GM21515 (cell line): ENCODE measurements around the gene ISG20.
"Not testable (repeated sequence)": the region's sequence is repeated elsewhere in the genome, so short reads cannot be mapped to it uniquely, and the experiment has no call there.

Experiments used
- ATAC-seq: cut with Tn5 transposase; IDR thresholded peaks from one replicate; pipeline ENCODE4 v1.9.1; 2021; ENCODE audit not compliant: unreplicated experiment

ISG20 gene

GRCh38 chr15:88618686-88619085 lies 20.1 kb upstream of the ISG20 start:
- no peak for ATAC-seq

GRCh38 chr15:88619796-88620195 lies 19.0 kb upstream of the ISG20 start:
- ATAC-seq = no peak

- peak; percentile 92 for ATAC-seq
Observed at GRCh38 chr15:88620995-88621772, 17.6 kb upstream of the ISG20 start, which contains the start of gene AEN. Gene AEN, plus strand, starts transcription at chr15:88621340. Its CDS starts 4,870 bp downstream, at chr15:88626210.

- ATAC-seq = peak; percentile 31
Observed at GRCh38 chr15:88621789-88622604, 16.8 kb upstream of the ISG20 start.

- no peak for ATAC-seq
Observed at GRCh38 chr15:88622605-88622975, 16.2 kb upstream of the ISG20 start.

- ATAC-seq = no peak
Observed at GRCh38 chr15:88623061-88623460, 15.8 kb upstream of the ISG20 start.

GRCh38 chr15:88623632-88624031 lies 15.2 kb upstream of the ISG20 start:
- ATAC-seq = no peak

GRCh38 chr15:88624156-88624970 lies 14.5 kb upstream of the ISG20 start:
- ATAC-seq = peak; percentile 38

- no peak for ATAC-seq
Observed at GRCh38 chr15:88624971-88625490, 13.8 kb upstream of the ISG20 start.

- ATAC-seq = no peak
Observed at GRCh38 chr15:88625943-88626741, 12.7 kb upstream of the ISG20 start.

- peak; percentile 41 for ATAC-seq
Observed at GRCh38 chr15:88627463-88627862, 11.4 kb upstream of the ISG20 start.

GRCh38 chr15:88628018-88628654 lies 10.7 kb upstream of the ISG20 start:
- no peak for ATAC-seq

GRCh38 chr15:88629071-88629470 lies 9.7 kb upstream of the ISG20 start:
- ATAC-seq = no peak

GRCh38 chr15:88630141-88630721 lies 8.6 kb upstream of the ISG20 start:
- ATAC-seq = no peak

GRCh38 chr15:88630798-88631463 lies 7.9 kb upstream of the ISG20 start:
- no peak for ATAC-seq

GRCh38 chr15:88631464-88632028 lies 7.3 kb upstream of the ISG20 start:
- ATAC-seq = no peak

- not testable (repeated sequence) for ATAC-seq
Observed at GRCh38 chr15:88632797-88633196, 6.0 kb upstream of the ISG20 start.

- no peak for ATAC-seq
Observed at GRCh38 chr15:88634449-88634848, 4.4 kb upstream of the ISG20 start.

GRCh38 chr15:88635318-88635717 lies 3.5 kb upstream of the ISG20 start:
- peak; percentile 36 for ATAC-seq
